Tibial nerve (tissue), 3 donors: ENCODE measurements around the gene TRAF3.

Experiments
- CTCF ChIP-seq, 5 experiments: fragments of 200-600 bp in 3 of 5; fragments of 450-650 bp in 2 of 5; sonication (generic) in 3 of 5; IDR thresholded peaks; one replicate each; pipeline ENCODE4 v1.5.1; 2016 to 2019; ENCODE audit warnings: antibody characterized with exemption in 5 of 5, mild to moderate bottlenecking in 3 of 5, moderate library complexity in 2 of 5
- POLR2A ChIP-seq, 2 donors: fragments of 450-650 bp; IDR thresholded peaks; one replicate each; pipeline ENCODE4 v1.6.1; 2017; ENCODE audit warnings: antibody characterized with exemption in 2 of 2, mild to moderate bottlenecking in 2 of 2, moderate library complexity in 2 of 2

- TF ChIP-seq POLR2A (IDR thresholded peaks at IDR 0.05) = no peak
- TF ChIP-seq CTCF (IDR thresholded peaks at IDR 0.05) = no peak
Measured at GRCh38 chr14:102733326-102733725, 43.9 kb upstream of the TRAF3 start.
